HL-60 (cell line): ENCODE measurements around the gene SFMBT1.

Experiments
- POLR2AphosphoS5 ChIP-seq: IDR thresholded peaks from 2 replicates; pipeline ENCODE4 v1.6.1; 2012; ENCODE audit warnings: low read depth
- SPI1 ChIP-seq: IDR thresholded peaks from 2 replicates; pipeline ENCODE4 v1.6.1; 2012; ENCODE audit warnings: low read depth, mild to moderate bottlenecking, borderline replicate concordance
- TF ChIP-seq, protein P1 (sequence below): IDR thresholded peaks from one replicate; pipeline ENCODE4 v1.5.1; 2011; ENCODE audit warnings: low read length, control low read depth, inconsistent platforms; ENCODE audit not compliant: insufficient read depth

GRCh38 chr3:53016236-53016635, 29.6 kb downstream of the SFMBT1 start:
- TF ChIP-seq, protein P1, sequence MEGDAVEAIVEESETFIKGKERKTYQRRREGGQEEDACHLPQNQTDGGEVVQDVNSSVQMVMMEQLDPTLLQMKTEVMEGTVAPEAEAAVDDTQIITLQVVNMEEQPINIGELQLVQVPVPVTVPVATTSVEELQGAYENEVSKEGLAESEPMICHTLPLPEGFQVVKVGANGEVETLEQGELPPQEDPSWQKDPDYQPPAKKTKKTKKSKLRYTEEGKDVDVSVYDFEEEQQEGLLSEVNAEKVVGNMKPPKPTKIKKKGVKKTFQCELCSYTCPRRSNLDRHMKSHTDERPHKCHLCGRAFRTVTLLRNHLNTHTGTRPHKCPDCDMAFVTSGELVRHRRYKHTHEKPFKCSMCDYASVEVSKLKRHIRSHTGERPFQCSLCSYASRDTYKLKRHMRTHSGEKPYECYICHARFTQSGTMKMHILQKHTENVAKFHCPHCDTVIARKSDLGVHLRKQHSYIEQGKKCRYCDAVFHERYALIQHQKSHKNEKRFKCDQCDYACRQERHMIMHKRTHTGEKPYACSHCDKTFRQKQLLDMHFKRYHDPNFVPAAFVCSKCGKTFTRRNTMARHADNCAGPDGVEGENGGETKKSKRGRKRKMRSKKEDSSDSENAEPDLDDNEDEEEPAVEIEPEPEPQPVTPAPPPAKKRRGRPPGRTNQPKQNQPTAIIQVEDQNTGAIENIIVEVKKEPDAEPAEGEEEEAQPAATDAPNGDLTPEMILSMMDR: no peak
- TF ChIP-seq POLR2AphosphoS5: no peak
- TF ChIP-seq SPI1: no peak
